GM18868 (cell line): ENCODE data around the gene FKBP15.
"Not testable (repeated sequence)": the region's sequence is repeated elsewhere in the genome, so short reads cannot be mapped to it uniquely, and the experiment has no call there.

Experiments
- ATAC-seq: cut with Tn5 transposase; IDR thresholded peaks from one replicate; pipeline ENCODE4 v1.9.1; 2021; ENCODE audit warnings: mild to moderate bottlenecking, moderate library complexity; ENCODE audit not compliant: unreplicated experiment

The FKBP15 gene

GRCh38 chr9:113150670-113151611, 70.1 kb downstream of the FKBP15 start, which contains the start of gene SLC31A2:
SLC31A2 (plus strand) TSS chr9:113151007; CDS start chr9:113151075, 68 bp downstream.
- peak; percentile 97 for ATAC-seq

DNA sequence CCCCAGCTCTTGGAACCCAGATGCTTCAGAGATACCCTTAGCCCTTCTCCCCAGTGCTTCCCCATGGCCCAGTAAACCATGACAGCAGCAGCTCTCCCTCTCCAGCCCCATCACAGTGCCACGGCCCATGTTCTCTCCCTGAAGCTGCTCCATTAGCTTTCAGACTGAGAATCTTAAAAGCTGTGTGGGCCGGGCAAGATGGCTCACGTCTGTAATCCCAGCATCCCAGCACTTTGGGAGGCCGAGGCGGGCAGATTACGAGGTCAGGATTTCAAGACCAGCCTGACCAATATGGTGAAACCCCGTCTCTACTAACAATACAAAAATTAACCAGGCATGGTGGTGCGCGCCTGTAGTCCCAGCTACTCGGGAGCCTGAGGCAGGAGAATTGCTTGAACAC, 71.5 kb downstream of the FKBP15 start:
- ATAC-seq, result not testable (repeated sequence)

DNA sequence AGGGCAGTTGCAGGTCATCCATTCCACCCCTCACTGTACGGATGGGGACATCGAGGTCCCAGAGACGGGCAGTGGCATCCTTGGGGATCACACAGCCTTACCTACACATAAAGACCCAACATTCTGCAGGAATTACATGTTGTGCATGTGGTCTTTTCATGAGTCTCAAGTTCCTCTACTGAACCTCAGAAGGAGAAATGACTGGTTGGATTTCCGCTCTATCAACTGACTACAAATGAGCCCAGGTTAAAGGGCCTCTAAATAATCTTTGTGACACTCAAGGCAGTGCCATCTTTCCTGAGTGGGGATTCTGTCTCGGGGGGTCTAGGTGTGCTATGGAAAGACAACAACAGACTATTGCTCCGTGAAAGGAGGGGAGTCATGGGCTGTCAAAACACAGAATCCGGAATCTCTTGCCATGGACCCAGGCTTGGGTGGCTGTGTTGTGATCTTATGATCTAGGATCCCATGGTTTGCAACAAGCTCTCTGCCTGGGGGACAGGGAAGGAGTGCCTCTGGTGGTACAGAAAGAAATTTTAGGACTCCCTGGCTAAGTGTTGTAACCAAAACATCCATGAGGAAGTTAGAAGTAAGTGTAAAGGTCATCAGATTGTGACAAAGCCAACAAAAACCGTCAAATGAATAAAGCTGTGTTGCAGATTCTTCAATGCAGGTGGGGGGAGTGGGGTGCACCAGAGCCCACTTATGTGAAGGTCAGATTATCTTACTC, 72.1 kb downstream of the FKBP15 start:
- no peak for ATAC-seq

GRCh38 chr9:113148372-113148705, 72.7 kb downstream of the FKBP15 start:
- ATAC-seq, result no peak

- ATAC-seq, result no peak
Observed at GRCh38 chr9:113143432-113144227, 77.4 kb downstream of the FKBP15 start.

GRCh38 chr9:113140896-113141295, 80.2 kb downstream of the FKBP15 start:
- not testable (repeated sequence) for ATAC-seq

- no peak for ATAC-seq
Observed at GRCh38 chr9:113139953-113140352, 81.1 kb downstream of the FKBP15 start.

GRCh38 chr9:113139225-113139829, 81.8 kb downstream of the FKBP15 start:
- ATAC-seq, result no peak

DNA sequence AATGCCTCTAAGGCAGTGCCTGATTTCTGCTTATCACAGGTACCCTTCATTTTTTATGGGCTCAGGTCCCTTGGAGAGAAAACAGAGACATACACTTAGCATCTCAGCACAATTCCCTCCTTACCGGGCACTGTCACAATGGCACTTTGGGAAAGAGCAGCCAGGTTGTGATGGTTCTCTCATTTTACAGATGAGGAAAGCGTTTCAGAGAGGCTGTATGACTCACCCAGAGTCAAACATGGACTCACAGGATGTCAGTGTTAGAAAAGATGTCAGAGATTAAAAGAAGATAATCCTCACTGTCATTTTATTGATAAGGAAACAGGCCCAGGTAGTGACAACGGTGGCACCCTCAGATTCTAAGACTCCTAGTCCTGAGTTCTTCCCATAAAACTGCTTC, 82.3 kb downstream of the FKBP15 start:
- ATAC-seq, result no peak

GRCh38 chr9:113137196-113138168, 83.6 kb downstream of the FKBP15 start:
- ATAC-seq, result no peak

GRCh38 chr9:113131689-113132151, 89.4 kb downstream of the FKBP15 start:
- no peak for ATAC-seq

- no peak for ATAC-seq
Observed at GRCh38 chr9:113129884-113130283, 91.2 kb downstream of the FKBP15 start.

GRCh38 chr9:113129466-113129865, 91.6 kb downstream of the FKBP15 start:
- ATAC-seq, result no peak

GRCh38 chr9:113125386-113126035, 95.6 kb downstream of the FKBP15 start:
- no peak for ATAC-seq

- ATAC-seq, result not testable (repeated sequence)
Observed at GRCh38 chr9:113118829-113119228, 102.2 kb downstream of the FKBP15 start.
